ENCODE results near the gene LUZP4. TPM values are rescaled to one million over a fixed set of nuclear protein-coding genes. Genes with fewer than 3 reads are reported as not detected.

Gene LUZP4
- total RNA-seq, 3 donors from 2014 or later: not detected

Other genes starting within 250 kb of the LUZP4 start
- not detected for gene RBMXL3, start 100.3 kb upstream of the LUZP4 start, total RNA-seq
- gene LRCH2, start 55.6 kb upstream of the LUZP4 start, total RNA-seq: 1 to 10 TPM; 2.0 to 3.9 (median 2.6) TPM